GM10266 (cell line): ENCODE measurements around the gene SUGCT.

Experiments used
- DNase-seq: peaks from one replicate; pipeline ENCODE4 v3.0.0; 2012; ENCODE audit errors: extremely low spot score
- CTCF ChIP-seq: IDR thresholded peaks from 2 replicates; pipeline ENCODE4 v1.5.1; 2012; ENCODE audit warnings: mild to moderate bottlenecking, low read depth; ENCODE audit not compliant: control insufficient read depth, insufficient read depth; ENCODE audit errors: missing control alignments

The SUGCT gene

GRCh38 chr7:40437498-40437897, 302.7 kb downstream of the SUGCT start:
- DNase-seq = no peak
- TF ChIP-seq CTCF = no peak

GRCh38 chr7:40437936-40438634, 303.3 kb downstream of the SUGCT start:
- DNase-seq = no peak
- TF ChIP-seq CTCF = no peak

- no peak for TF ChIP-seq CTCF
- no peak for DNase-seq
These were observed 304.9 kb downstream of the SUGCT start for GRCh38 chr7:40439686-40440085.

GRCh38 chr7:40447345-40447744, 312.5 kb downstream of the SUGCT start:
- DNase-seq = no peak
- no peak for TF ChIP-seq CTCF

- no peak for TF ChIP-seq CTCF
- no peak for DNase-seq
These were observed 320.7 kb downstream of the SUGCT start for GRCh38 chr7:40455485-40455884.

- DNase-seq = no peak
- no peak for TF ChIP-seq CTCF
These were observed 323.1 kb downstream of the SUGCT start for GRCh38 chr7:40457776-40458480.

GRCh38 chr7:40463446-40463845, 328.6 kb downstream of the SUGCT start:
- DNase-seq = no peak
- TF ChIP-seq CTCF = no peak
